ENCODE measurements around the gene SRP9.
"Not testable (repeated sequence)": the region's sequence is repeated elsewhere in the genome, so short reads cannot be mapped to it uniquely, and the experiment has no call there.

SRP9 gene

DNA sequence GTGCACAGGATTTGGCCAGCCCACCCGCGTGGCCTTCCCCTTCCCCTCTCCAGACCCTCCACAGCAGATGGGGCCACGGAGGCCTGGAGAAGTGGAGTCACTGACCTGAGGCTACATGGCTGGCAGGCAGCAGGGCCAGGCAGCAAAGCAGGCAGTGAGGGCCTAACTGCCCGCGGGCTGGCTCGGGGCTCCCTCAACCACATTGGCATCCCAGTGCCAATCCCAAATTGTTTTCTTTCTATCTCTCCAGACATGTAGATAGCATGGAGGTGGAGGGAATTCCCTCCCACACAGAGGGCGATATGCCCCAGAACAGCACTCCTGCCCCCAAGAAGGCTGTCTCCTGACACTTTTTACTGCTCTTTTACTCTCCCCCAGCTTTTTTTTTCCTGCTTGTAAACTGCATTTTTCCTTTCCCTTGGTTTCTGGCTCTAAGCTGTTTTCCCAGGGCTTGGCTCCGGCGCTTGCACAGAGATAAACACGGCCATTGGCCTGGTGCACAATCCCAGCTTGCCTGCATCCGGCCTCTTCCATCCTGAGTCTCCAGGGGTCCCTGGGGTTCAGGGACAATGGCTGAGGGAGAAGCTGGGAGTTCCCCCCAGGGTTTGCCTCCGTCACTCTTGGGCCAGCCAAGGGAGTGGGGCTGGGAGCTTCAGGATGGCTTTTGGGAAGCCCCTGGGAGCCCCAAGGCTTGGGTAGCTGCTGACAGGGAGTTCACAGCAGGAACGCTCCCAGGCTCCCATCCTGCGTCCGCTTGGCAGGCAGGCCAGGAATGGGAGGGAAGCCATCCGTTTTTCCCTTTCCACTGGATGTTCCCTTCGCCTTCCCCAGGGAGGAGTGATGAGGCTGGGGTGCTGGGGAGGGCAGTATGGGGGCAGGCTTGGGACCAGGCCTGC, 39.3 kb downstream of the SRP9 start:
- no peak for DNase-seq

DNA sequence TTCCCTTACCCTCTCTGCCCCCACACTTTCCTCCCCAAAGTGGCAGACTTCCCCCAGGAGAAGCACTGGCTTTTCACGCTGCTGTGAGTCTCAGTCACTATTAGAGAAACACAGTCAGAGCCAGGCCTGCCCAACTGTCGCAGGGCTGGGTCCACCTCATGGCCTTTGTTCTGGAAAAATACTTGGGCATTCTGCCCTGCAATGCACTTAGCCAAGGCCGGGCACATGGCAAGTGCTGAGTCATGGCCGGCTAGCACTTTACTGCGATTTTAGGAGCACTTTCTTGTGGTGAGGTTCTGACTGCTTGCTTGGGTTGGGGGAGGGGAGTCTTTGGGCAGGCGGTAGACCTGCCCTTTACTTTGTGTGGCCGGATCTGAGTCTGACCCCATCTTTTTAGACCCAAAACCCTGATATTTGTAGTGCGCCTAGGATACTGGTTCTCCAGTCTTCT, 40.0 kb downstream of the SRP9 start:
- DNase-seq: no peak

DNA sequence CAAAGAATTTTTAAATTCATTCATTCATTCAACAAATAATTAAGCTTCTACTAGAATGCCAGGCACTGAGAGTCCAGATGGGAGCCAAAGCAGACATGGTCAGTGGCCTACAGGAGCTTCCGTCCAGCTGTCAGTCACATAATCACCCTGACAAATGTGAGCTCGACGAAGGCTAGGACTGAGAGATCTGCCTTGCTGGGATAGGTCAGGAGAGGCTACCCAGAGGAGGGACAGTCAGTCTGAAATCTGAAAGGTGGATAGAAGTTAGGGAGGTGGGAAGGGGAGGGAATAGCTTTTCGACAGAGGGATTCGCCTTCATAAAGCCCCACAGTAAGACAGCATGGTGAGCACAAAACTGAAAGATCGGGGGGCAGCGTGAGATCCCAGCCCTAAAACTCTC, 40.6 kb downstream of the SRP9 start:
- DNase-seq: no peak

DNA sequence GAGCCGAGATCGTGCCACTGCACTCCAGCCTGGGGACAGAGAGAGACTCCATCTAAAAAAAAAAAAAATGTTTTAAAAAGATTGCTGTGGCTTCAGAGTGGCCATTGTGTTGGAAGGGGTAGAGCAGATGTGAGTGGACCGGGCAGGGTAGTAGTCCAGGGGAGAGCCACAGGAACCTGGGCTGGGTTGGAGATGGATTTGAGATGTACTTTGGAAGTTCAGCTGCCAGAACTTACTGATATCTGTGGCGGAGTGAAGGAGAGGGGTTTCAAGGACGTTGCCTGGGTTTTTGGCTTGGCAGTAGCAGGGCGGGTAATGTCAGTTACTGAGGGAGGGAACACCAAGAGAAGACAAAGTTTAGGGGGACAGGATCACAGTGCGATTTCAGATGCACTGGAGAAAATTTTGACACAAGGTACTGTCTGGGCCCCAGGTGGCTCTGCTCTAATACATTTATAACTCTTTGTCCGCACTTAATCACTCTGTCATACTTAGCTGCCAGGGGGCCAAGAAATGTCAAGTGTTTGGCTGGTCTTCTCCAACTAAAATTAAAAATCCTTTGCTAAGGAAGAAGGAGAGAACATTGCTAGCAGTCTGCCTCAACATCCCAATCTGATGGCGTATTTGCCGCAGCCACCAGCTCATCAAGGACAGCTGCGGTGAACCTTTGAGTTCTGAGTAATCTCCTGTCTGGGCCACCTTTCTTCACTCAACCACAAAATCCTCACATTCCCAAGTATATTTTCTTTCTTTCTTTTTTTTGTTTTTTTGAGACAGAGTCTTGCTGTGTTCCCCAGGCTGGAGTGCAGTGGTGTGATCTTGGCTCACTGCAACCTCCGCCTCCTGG, 41.9 kb downstream of the SRP9 start:
- no peak for DNase-seq

DNA sequence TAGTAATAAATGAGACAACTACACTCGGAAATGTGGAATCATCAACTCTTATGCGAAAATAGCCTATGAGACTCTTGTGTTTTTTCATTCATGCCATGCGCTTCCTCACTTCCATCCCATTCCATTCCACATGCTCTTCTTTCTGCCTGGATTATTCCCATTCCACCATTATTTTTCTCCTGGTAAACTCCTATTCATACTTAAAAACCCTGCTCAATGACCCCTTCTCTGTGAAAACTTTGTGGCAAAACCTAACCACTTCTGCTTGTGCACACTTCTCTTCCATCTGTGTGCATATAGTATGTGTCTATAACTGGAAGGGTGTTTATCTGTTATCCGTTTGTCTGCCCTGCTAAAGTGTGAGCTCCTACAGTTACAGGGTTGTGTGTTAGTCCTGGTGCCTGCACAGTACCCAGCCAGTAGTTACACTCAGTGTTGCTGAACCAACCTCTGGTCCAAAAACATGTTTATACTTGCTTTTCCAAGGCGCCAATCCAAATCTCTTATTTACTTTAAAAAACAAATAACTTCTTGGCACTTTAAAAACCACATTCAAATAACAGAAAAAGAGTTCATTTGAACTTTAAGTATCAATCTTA, 43.0 kb downstream of the SRP9 start:
- DNase-seq: no peak

DNA sequence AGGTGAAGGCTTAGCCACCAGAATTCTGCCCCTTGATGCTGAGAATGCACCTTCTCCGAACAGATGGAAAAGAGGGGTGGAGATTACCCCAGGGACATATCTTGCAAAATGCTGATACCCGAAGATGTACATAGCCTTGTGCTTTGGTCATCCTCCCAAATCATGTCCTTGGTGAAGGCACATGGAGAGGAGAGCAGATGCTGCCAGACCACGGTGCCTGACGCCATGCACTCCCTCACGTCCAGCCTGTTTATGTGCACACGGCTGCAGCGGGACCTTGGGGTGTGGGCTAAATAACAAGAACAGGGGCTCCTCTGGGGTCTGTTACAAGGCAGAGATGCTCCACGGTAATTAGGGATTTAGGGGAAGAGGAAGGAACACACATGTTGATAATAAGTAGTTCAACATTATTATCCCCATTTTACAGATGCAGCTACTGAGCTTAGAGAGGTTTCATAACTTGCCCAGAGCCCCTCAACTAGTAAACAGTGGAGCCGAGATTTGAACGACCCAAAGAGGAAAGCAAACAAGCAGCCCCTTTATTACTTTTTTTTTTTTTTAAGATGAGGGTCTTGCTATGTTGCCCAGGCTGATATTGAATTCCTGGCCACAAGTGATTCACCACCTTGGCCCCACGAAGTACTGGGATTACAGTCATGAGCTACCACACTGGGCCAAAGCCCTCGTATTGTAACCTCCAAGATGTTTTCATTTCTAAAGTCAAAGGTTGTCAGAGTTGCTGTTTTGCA, 45.2 kb downstream of the SRP9 start:
- no peak for DNase-seq

DNA sequence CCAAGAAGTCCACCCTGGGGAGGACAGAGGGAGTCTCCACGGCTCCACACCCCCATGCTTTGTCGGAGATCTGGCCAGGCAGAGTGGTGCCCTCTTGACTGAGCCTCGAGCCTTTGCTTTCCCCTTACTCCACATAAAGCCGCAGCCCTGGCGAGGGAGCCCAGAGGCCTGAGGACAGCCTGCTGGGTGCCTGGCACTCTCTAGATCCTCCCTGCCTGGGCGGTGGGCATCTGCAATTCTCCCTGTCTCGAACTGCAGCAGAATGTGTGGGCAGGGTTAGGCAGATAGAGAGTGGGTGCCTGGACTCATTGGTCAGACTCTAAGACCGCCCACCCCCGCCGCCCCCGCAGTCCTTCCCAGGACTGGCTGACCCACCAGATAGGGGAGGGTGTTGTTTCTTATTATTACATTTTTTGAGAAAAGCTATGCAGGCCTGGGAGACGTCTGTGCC, 46.2 kb downstream of the SRP9 start:
- no peak for DNase-seq

DNA sequence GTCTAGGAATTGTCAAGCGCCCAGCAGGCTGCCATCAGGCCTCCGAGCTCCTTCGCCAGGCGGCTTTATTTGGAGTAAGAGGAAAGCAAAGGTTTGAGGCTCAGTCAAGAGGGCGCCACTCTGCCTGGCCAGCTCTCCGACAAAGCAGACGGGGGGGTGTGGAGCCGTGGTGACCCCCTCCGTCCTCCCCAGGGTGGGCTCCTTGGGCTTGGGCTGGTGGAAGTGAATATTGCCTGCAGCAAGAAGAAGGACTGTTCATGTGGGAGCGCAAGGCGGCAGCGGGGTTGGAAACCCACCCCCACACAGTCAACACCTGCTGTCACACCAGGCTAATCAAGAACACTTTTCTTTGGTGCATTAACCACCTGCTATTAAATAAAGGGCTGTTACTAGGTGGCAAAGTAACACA, 46.9 kb downstream of the SRP9 start:
- no peak for DNase-seq

DNA sequence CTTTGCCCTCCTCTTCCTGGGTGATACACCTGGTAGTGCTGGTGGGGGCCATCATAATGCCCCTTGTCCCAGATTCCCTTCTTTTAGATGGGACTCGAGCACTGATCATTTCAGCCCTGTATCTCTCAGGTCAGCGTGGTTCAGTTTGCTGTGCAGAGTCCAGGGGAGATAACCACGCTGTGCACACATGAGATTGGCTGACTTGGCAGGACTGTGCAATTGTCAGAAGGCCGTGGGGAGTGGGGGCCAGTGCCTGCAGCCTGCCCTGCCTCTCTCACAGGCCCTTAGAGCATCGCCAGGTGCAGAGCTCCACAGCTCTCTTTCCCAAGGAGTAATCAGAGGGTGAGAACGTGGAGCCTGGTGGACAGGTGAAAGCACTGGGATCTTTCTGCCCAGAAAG, 47.5 kb downstream of the SRP9 start:
- no peak for DNase-seq

DNA sequence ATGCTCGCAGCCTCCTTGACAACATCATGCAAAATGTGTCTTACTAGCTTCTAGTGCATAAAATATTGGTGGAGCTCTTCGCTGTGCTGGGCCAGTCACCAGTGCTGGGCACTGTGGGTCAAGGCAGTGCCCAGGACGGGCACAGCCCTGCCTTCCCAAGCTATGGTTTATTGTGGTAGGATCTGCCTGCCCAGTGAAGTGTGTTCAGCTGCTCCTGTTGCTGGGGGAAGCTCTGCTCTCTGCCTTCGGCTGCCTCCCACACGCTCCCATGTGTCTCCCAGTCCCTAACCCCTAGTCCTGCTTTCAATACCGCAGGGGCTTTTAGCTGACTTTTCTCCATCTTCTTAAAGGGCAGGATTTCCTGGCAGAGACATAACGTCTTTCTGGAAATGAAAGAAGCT, 48.0 kb downstream of the SRP9 start:
- no peak for DNase-seq

DNA sequence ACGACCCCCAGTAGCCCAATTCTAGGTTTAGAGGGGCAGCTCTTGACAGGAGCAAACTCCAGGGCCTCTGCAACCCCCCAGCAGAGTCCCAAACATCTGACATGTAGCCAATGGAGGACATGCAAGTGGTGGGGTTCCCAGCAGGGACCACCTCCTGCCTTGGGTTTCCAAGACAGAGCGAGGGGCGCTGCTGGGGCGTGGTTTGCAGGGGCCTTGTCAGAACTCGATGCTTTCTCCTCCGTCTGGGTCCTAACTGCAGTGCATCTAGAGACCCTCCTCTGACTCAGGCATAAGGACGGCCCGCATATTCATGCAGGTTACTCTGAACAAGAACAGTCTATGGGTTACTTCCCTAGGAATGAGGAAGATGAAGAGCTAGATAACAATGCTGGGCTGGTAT, 49.5 kb downstream of the SRP9 start:
- no peak for DNase-seq

DNA sequence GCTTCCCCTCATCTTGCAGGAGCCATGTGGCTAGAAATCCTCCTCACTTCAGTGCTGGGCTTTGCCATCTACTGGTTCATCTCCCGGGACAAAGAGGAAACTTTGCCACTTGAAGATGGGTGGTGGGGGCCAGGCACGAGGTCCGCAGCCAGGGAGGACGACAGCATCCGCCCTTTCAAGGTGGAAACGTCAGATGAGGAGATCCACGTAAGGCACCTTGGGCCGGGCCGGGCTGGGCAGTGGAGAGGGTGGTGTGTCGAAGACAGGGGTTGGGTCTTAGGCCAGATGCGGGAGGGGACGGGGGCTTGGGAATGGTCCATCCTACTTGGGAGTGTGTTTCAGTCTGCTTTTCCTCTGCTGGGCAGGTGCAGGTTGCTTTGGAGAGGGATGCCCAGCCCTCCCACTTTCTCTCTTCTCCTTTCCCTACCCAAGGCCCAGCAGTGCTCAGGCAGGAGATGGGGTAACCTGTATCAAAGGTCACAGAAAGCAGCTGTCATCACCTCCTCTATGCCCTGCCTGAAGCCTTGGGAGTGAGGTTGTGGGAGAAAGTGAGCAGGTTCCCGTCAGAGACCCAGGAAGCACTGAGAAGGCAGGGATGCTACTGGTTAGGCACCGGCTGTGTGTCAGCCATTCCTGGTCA, 51.2 kb downstream of the SRP9 start:
- DNase-seq: no peak

DNA sequence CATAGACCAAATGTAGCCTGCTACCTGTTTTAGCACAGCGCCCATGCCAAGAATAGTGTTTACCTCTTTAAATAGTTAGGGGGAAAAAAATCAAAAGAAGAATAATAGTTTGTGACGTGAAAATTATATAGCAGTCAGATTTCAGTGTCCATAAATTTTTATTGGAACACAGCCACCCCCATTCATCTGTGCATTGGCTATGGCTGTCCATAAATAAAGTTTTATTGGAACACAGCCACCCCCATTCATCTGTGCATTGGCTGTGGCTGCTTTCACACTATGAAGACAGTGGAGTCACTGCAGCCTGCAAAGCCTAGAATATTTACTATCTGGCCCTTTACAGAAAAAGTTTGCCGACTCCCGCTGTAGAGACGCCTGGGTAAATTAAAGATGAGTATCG, 53.2 kb downstream of the SRP9 start:
- DNase-seq: no peak

DNA sequence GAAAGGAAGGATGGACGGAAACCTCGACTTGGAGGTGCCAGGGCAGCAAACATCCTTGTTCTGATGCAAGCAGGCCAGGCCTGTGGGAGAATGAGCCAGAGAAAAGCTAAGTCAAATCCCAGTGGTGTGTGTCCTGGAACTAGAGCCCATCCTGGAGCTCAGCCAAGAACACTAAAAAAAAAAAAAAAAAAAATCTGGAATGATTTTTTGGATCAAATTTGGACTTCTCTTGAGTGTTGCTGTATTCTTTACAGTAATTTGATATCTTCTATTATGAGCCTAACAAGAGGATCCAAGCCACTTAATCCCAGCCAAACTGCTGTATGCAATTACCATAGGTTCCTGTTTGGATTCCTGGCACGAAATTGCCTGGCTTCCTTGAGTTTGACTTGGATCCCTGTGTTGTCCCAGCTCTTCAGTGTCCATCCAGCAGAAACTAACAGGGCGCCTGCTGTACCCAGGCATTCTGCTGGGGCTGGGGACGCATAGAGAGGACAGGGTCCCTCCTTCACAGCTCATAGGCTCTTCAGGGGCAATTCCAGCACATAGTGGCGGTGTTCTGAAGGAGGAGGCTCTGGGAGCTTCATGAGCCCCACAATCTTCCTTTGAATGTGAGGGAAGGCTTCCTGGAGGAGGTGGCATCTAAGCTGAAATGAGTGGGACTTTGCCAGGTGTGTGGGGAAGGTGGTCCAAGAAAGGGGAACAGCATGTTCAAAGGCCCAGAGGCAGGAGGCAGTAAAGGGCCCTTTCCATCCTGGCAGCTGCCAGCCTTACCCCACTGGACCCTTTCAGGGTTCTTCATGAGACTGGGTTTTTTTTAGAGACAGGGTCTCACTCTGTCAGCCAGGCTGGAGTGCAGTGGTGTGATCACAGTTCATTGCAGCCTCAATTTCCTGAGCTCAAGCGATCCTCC, 57.0 kb downstream of the SRP9 start:
- no peak for DNase-seq

DNA sequence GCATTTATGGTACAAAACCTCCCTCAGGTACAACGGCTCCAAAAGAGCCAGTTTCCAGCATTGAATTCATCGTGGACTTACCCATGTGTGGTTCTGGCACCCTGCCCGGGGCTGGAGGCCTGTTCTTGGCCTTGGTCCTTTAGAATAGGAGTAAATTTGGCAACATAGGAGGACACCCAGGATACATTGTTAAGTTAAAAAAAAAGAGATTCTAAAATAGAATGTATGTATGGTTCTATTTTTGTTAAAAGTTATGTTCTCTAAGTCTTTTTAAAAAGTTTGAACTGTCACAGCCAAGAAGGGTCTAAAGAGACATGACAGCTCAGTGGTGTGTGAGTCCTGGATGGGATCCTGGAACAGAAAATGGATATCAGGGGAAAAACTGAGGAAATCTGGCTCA, 58.2 kb downstream of the SRP9 start:
- no peak for DNase-seq

DNA sequence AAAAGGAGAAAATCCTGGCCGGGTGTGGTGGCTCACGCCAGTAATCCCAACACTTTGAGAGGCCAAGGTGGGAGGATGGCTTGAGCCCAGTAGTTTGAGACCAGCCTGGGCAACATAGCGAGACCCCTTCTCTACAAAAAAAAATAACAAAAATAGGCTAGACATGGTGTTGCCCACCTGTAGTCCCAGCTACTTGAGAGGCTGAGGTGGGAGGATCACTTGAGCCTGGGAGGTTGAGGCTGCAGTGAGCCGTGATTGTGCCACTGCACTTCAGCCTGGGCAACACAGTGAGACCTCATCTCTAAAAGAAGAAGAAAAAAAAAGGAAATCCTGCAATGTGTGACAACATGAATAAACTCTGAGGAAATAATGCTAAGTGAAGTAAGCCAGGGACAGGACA, 58.7 kb downstream of the SRP9 start:
- DNase-seq: not testable (repeated sequence)

DNA sequence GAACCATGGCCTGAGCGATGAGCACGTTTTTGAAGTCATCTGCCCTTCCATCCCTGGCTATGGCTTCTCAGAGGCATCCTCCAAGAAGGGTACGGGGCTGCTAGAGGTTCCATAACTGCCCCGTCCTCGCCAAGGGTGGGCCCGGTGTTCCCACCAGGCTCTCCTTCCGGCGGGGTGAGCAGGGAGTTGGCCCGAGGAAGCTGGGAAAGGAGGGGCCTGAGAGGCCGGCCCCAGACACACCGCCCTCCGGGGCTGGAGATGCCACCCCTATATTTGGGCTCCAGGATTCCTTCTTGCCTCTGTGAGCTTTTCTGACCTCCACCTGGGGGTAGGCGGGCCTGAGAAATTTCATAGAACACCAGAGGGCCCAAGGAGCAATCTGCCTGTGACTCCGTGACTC, 61.2 kb downstream of the SRP9 start:
- no peak for DNase-seq

Data from NCI-H1048 (cell line).